HG03432 (cell line): ENCODE measurements around the gene BIK.

Source experiments
- ATAC-seq: cut with Tn5 transposase; IDR thresholded peaks from one replicate; pipeline ENCODE4 v1.9.1; 2021; ENCODE audit warnings: mild to moderate bottlenecking, moderate library complexity; ENCODE audit not compliant: unreplicated experiment

BIK gene, protein sequence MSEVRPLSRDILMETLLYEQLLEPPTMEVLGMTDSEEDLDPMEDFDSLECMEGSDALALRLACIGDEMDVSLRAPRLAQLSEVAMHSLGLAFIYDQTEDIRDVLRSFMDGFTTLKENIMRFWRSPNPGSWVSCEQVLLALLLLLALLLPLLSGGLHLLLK

GRCh38 chr22:43110444-43110926 is at the start of gene BIK:
TSS of gene BIK (plus strand) at chr22:43110750. CDS start at chr22:43124023, 13,273 bp downstream.
- peak; percentile 39 for ATAC-seq

DNA sequence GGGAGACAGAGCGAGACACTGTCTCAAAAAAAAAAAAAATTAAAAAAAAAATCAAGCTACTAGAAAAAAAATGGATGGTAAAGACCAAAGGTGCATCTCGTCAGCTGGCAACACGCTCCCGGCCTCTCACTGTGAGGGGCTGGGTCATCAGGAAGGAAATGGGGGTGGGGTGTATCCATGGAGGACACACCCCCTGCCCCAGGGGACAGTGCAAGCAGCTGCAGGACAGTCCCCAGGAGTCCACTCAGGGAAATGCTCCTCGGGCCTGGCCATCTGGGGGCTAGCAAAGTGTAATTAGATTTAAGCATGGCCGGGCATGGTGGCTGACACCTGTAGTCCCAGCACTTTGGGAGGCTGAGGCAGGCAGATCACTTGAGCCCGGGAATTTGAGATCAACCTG is 44.4 kb upstream of the BIK start:
- ATAC-seq, result no peak

DNA sequence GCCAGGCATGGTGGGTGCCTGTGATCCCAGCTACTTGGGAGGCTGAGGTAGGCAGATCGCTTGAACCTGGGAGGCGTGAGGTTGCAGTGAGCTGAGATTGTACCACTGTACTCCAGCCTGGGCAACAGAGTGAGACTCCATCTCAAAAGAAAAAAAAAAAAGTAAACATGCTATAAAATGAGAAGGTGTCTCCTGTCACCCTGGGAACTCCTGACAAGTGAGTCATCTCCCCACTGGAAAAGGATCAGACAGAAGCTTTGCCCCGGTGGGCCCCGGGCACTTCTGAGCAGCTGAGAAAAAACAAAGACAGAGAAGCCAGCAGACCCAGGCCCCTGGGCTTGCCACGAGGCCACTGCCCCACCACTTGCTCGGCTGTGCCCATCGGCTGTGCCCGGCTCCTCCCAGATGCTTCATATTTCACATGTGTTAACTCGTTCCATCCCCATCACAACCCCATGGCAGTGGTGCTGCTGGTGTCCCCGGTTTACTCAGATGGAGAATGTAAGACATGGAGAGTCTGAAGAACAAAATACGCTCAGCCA is 43.6 kb upstream of the BIK start:
- no peak for ATAC-seq

DNA sequence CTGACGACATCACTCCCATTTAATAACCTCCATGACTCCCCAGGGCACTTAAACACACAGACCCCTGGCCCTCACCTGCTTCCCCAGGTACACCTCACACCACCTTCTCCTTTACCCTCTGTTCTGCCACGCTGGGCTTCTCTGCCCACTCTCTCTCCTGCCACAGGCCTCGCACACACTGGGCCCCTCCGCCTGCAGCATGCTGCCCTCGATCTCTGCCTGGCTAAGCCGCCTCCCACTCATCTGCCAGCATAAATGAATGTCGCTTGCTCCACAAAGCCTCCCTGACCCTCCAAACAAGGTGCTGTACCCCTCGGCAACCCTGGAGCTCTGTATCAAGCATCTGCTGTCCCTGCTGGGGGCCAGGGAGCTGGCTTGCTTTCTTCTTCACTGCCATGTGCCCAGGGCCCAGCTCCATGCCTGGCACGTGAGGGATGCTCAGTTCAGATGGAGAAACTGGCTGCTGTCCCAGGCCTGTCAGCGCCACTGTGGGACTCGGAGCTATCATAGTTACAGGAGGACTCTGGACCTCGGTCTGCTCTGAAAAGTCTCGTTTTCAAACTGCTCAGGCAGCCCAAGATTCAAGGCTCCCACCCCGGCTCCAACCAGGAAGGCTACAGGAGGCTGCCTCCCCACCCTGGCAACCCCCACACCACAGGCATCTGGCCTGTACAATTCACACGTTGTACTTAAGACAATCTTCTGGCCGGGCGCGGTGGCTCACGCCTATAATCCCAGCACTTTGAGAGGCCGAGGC is 33.3 kb upstream of the BIK start:
- no peak for ATAC-seq

DNA sequence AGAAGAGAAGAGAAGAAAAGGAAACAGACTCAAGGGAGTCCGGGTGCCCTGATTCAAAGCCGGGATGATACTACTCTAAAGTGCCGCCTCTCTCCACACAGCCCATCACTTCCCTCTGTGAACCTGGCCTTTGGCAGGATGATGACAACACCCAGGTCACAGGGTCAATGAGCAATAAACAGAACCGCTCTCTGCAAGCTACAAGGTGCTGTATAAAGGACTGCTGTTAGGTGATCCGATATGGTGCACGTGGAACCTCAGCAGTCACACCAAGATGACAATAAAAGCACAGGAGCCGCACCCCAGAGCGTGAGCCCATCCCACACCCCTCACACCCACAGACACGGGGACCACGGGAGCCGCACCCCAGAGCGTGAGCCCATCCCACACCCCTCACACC is 32.0 kb upstream of the BIK start:
- ATAC-seq, result no peak

GRCh38 chr22:43079742-43080141 is 30.8 kb upstream of the BIK start:
- ATAC-seq, result no peak

GRCh38 chr22:43080616-43081015 is 29.9 kb upstream of the BIK start:
- ATAC-seq, result no peak

GRCh38 chr22:43081968-43082367 is 28.6 kb upstream of the BIK start:
- no peak for ATAC-seq

DNA sequence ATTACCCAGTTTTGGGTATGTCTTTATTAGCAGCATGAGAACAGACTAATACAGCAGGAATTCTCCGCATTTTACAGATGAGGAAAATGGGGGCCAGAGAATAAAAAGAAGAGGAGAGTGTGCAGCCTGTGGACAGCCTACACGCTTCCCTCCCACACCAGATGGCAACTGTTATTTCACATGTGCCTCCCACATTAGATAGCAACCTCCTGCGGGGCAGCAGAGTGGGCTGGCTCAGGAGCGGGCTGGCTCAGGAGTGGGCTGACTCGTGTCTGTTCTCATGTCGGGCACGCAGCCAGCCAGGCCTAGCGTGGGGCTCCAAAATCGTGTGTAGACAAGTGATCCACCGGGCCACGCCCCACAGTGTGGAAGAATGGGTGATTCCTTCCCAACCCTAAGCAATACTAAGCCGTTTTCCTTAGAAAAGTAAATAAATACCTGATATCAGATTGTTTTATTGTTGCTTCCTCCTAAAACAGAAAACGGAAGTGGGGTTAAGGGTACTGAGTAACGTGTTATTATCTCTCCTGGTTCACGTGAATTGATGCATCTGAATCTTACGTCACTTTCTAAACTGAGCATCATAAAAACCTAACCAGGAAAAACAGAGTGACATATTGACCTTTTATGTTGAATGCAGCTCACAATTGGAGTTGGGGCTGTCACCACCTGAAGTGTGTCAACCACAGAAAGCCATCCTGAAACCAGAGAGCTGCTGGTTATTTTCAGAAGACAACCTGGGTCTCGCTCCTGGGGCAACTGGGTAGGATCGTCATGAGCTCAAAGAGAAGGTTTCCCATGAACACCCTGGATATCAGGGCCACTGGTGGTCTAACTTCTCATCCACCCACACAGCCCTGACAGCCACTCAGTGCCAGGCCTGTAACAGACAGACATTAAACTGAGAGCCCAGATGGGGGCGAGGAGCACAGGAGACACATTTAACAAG is 24.6 kb upstream of the BIK start:
- no peak for ATAC-seq

DNA sequence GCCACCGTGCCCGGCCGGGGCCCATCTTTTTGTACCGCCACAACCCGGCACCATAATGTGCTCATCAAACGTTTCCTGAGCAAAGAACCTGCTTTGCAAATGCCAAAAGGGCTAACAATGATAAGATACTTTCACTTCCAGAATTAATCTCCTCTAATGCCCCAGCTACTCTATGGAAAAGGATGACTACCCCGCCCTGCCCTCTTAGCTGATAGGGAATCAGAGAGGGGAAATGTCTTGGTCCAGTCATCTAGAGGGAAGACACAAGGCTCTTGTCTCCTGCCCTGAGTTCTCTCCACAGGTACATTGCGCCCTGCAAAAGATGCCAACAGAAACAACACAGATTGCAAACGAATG is 21.9 kb upstream of the BIK start:
- no peak for ATAC-seq

GRCh38 chr22:43088984-43089717 is 21.4 kb upstream of the BIK start, which contains the start of gene TTLL1:
TSS of gene TTLL1 (minus strand) at chr22:43089391. CDS start at chr22:43075586, 13,805 bp downstream.
- peak; percentile 85 for ATAC-seq

DNA sequence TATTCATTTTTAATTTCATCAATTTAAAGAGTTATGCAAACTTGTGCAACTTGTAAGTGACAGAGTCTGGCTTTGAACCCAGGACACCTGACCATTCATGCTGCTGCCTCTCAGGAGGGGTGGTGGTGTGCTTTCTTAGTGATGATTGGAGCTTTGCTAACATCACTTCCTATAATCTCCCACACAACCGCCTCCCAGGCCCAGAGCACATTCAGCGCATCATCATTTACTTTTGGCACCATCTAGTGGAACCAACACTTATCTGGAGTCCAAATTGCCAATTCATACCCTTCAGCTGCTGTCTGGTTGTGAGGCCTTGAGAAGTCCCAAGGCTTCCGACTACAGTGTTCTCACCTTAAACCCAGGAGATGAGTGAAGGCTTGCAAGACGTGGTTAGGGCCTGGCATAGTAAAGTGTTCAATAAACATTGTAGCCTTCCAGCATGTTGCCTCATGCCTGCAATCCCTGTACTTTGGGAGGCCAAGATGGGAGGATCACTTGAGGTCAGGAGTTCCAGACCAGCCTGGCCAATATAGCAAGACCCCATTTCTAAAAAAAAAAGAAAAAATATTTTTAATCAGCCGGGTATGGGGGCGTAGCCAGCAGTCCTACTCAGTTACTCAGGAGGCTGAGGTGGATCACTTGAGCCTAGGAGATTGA is 20.3 kb upstream of the BIK start:
- ATAC-seq, result no peak

- no peak for ATAC-seq
Observed at GRCh38 chr22:43092085-43092484, 18.5 kb upstream of the BIK start.

DNA sequence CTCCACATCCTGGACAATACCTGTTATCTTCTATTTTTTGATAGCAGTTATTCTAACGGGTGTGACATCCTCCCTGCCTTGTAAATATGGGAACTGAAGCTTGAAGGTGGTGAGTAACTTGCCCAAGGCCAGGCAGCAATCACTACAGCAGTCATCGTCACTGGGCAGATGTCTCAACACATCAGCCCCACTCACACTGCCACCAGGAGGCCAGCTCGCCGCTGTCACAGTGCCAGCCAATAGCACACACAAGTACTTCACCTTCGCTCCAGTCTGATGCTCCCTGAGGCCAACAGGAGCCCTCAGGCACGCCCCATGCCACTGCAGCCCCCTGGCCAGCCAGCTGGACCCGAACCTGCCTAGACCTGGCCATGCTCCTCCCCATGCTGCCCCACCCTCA is 16.5 kb upstream of the BIK start:
- no peak for ATAC-seq

GRCh38 chr22:43094551-43094950 is 16.0 kb upstream of the BIK start:
- ATAC-seq, result no peak

DNA sequence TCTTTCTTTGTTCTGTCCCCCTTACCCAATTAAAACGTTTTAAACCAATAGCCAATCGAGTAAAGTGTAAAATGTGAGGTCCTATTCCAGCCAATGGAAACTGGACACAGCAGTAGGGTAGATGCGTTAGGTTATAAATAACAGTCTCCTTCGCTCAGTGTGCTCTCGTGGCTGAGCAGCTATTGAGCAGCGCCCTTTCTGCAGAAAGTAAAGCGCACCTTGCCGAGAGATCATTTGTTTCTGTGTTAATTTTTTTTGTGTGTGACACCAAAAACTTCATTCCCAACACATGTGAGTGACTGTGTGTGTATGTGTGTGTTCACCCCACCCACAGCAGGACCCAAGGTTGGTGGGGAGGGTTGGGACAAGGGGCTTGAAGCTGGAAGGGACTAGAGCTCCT is 14.1 kb upstream of the BIK start:
- no peak for ATAC-seq

- no peak for ATAC-seq
Observed at GRCh38 chr22:43098356-43098755, 12.2 kb upstream of the BIK start.

DNA sequence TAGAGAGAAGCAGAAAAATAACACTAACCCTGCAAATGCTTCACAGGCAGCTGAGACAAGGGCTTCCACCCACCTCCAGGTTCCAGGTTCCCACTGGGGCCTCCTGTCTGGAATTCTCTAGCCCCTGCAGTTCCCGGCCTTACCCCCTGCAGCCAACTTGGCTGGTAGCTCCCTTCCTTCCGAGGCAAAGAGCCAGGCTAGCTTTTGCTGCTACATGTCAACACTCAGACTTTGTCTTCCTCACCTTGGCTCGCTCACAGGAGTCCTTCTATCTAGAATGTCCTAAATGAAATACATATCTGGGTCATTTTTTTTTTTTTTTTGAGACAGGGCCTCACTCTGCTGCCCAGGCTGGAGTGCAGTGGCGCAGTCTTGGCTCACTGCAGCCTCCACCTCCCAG is 11.5 kb upstream of the BIK start:
- no peak for ATAC-seq

DNA sequence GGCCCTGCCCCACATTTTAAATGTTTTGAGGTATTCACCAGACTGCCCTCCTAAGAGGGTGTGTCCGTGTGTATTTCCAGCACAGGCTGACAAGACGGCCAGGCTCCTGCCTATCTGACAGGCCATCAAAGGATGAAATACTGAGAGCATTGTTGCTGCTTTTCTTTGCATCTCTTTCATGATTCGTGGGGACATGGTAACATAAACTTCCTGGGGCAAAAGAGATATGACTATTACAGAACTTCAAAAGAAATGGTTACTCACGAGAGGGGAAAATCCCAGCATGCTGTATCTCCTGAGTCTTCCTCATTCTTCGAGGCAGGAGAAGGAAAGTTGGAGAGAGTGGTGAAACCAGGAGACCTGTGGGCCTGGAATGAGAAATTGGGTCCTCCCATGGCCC is 10.3 kb upstream of the BIK start:
- no peak for ATAC-seq

- ATAC-seq, result no peak
Observed at GRCh38 chr22:43101306-43101705, 9.2 kb upstream of the BIK start.
